HG03064 (cell line): ENCODE results near the gene DUSP11.
"Not testable (repeated sequence)": the region's sequence is repeated elsewhere in the genome, so short reads cannot be mapped to it uniquely, and the experiment has no call there.

Source experiments
- ATAC-seq: cut with Tn5 transposase; IDR thresholded peaks from one replicate; pipeline ENCODE4 v1.9.1; 2021; ENCODE audit warnings: low read depth; ENCODE audit not compliant: unreplicated experiment

The DUSP11 gene

GRCh38 chr2:73718851-73719621, 60.9 kb downstream of the DUSP11 start:
- no peak for ATAC-seq

- ATAC-seq, result no peak
Measured at GRCh38 chr2:73718421-73718820, 61.5 kb downstream of the DUSP11 start.

GRCh38 chr2:73717695-73718094, 62.2 kb downstream of the DUSP11 start:
- not testable (repeated sequence) for ATAC-seq

GRCh38 chr2:73717251-73717606, 62.7 kb downstream of the DUSP11 start:
- ATAC-seq, result no peak

- ATAC-seq, result no peak
Measured at GRCh38 chr2:73716543-73717250, 63.2 kb downstream of the DUSP11 start.

GRCh38 chr2:73714091-73714490, 65.8 kb downstream of the DUSP11 start:
- no peak for ATAC-seq
